GM11168 (cell line): Measurements from ENCODE around the gene INPP4B.

Source experiments
- in situ Hi-C: fragments of 300-500 bp; cut with MboI; formaldehyde crosslinking; loops from one replicate; pipeline ENCODE4 v1.12.0; 2022; ENCODE audit warnings: low sequenced_read_pairs; ENCODE audit not compliant: unreplicated experiment

Gene INPP4B

GRCh38 chr4:142282870-142283431 lies 563.1 kb downstream of the INPP4B start:
- in situ Hi-C loops, result no loop called here

GRCh38 chr4:142281999-142282398 lies 564.1 kb downstream of the INPP4B start:
- in situ Hi-C loops, result no loop called here

DNA sequence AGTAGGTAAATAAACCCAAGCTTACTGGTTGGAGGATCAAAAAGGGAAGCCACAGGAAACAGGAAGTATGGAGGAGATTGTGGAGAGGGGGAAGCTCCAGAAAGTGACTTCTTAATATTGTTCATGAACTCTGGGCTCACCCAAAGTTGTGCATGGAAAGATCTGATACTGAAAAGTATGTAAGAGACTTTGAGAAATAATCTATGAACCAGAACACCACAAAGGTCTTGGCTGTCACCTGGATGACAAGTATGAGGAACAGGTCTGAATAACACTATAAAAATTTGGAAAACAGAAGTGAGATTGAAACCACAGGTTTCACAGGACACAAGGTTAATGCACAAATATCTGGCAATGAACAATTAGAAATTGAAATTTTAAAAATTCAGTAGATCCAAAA lies 567.4 kb downstream of the INPP4B start:
- in situ Hi-C loops, result no loop called here

GRCh38 chr4:142278171-142278570 lies 567.9 kb downstream of the INPP4B start:
- in situ Hi-C loops, result no loop called here

DNA sequence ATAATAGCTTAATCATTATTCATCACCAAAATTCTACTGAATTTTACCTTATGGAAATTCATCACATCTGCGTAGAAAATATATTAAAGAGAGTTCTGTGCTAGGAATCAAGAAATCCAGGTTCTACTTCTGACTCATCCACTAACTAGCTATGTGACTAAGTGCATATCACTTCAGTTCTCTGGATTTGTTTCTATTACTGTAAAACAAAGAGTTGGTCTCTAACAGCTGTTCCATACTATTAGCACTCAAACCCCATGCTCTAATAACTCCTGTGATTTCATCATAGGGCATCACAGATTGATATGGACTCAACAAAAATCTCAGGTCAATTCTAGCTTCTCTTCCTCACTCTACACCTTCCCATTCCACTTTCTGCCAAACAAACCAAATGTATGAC lies 572.0 kb downstream of the INPP4B start:
- in situ Hi-C loops, result no loop called here

DNA sequence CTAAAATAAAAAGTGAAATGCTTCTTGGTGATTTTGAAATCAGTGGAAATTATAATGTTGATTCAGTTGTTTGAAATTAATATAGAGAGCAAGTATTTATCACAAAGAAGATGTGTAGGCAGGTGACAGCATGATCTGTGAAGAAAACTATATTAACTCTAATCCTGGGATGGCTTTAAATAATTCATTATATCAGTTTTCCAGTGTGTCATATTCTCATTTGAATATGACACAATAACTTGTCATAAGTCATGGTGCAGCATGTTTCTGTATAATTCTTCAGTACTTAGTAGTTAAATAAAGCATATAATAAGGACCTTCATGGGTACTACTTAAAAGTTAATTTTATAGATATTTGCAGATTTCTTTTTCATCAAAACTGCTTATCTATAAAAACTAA lies 573.6 kb downstream of the INPP4B start:
- in situ Hi-C loops, result no loop called here

DNA sequence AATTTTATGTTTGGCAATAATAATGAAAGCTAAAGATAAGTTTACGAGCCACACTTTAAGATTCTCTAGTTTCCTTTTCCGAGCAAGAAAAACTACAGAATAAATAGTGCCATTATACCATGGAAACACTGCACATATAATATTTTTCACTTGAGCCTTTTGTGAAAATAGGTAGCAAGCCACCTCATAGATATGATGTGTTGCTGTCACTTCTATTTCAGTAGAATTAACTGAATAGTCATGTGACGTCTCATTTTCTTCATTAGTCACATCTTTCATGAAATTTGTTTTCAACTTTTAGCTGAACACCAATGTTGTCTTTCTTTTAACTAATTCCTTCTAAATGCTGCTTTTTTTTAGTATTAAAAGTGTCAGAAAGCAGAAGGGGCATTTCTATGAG lies 574.3 kb downstream of the INPP4B start:
- in situ Hi-C loops, result no loop called here

- in situ Hi-C loops, result no loop called here
These were observed 579.0 kb downstream of the INPP4B start for GRCh38 chr4:142267101-142267500.

DNA sequence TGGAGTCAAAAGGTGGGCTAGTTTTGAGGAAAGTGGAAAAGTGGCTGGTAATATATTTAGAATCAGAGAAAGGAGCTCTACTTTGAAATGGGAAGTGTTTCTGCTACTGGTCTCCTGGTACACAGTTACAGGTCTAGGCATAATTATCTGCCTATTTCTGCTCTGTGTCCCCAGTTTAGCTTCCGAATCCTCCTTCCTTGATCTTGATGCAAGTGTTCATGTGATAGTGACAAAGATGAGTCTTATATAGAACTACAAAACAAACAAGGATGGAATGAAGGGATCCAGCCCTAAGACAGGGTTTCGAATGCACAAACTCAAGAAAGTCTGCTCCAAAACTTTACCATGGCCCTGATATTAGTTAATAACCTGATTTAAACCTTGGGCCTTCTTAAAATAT lies 580.2 kb downstream of the INPP4B start:
- in situ Hi-C loops, result no loop called here

- in situ Hi-C loops, result no loop called here
These were observed 580.6 kb downstream of the INPP4B start for GRCh38 chr4:142265536-142265935.

GRCh38 chr4:142264961-142265360 lies 581.1 kb downstream of the INPP4B start:
- in situ Hi-C loops, result no loop called here

DNA sequence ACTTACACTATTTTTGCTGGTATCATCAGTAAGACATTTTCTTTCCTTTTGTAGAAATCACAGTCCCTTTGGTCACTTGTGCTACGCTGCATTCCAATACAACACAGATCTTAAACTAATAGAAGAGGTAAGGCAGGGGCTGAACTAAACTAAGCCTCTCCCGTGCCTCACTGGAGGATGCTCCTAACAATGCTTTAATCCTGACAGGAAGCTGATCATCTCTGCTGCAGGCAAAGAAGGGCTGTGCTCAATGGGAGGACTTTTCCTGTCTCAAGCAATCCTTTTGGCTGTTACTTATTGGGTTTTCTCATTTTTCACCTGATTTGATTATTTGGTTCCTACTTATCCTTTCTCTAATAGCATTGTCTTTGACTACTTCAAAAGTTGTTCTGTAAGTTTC lies 583.1 kb downstream of the INPP4B start:
- in situ Hi-C loops, result no loop called here

DNA sequence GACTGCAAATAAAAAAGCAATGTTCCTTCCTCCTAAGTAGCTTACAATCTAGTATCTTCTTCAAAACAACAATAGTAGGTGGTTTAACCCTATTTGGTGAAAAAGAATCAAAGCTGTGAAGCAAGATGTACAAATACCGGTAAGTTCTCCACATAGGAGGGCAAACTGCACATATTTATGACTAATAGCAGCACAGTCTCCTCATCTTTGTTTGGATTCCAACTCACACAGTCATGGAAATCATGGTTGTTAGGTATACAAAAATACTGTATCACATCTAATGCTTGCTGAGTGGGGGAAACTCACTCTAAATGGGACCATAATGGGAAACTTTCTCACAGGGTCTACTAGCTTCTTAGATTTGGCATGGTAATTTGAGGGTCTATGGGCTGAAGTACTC lies 597.2 kb downstream of the INPP4B start:
- in situ Hi-C loops, result no loop called here

GRCh38 chr4:142243255-142243654 lies 602.8 kb downstream of the INPP4B start:
- in situ Hi-C loops, result no loop called here

- in situ Hi-C loops, result no loop called here
These were observed 603.9 kb downstream of the INPP4B start for GRCh38 chr4:142242156-142242555.

- in situ Hi-C loops, result no loop called here
These were observed 607.5 kb downstream of the INPP4B start for GRCh38 chr4:142238589-142238988.

DNA sequence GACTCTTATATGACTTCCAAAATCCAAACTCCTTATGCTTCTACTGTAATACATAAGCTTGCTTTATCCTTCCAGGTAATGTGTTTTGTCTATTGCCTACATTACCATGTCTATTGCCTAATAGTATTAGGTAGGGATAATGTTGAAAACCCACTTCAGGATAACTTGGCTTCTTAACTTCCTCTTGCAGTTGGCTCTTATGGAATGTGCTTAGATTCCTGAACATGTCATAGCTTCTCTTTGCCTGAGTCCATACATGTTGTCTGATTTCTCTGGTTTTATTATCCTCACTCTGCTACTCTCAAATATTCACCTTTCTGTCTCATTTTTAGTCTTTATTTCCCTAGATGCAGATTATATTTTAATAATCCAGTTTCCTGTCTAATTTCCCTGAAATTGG lies 609.8 kb downstream of the INPP4B start:
- in situ Hi-C loops, result no loop called here

GRCh38 chr4:142231787-142232186 lies 614.3 kb downstream of the INPP4B start:
- in situ Hi-C loops, result no loop called here

- in situ Hi-C loops, result no loop called here
These were observed 615.1 kb downstream of the INPP4B start for GRCh38 chr4:142230991-142231390.

- in situ Hi-C loops, result no loop called here
These were observed 620.1 kb downstream of the INPP4B start for GRCh38 chr4:142226014-142226413.

GRCh38 chr4:142222127-142222526 lies 624.0 kb downstream of the INPP4B start:
- in situ Hi-C loops, result no loop called here

- in situ Hi-C loops, result no loop called here
These were observed 627.4 kb downstream of the INPP4B start for GRCh38 chr4:142218726-142219125.

- in situ Hi-C loops, result no loop called here
These were observed 634.7 kb downstream of the INPP4B start for GRCh38 chr4:142211444-142211843.
